ENCODE results near the gene CDCP2. TPM values are rescaled to one million over a fixed set of nuclear protein-coding genes. Genes with fewer than 3 reads are reported as not detected.

The CDCP2 gene
- total RNA-seq, 1 experiment from 2014 or later: not detected

DNA sequence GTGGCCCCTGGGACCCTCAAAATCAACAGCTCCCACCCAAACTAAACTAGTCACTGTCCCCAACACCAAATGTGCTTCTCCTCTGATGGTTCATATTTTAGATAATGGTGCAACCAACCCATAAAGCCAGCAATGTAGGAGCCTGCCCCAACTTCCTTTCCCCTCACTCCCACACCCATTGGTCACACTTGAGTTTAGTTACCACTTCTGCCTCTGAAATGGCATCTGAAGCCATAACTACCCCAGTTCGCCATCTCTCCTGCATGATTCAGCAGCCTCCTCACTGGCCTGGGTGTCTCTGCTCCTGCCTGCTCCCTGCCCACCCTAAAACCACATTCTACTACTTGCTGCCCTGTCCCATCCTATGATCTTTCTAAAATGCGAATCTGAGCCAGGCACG, 3.4 kb upstream of the CDCP2 start:
- H3K27me3 ChIP-seq (ENCODE audit: low read length): no peaks in the 10 kb centered on the region
- H3F3A ChIP-seq (ENCODE audit: low read length, unreplicated experiment): no peaks in the 10 kb centered on the region
- no peak overlapping the region for H3K4me3 ChIP-seq (ENCODE audit: low read length)
- H3K9me3 ChIP-seq (ENCODE audit: low read length): no peaks in the 10 kb centered on the region
- H3K9me2 ChIP-seq (replicated peaks; ENCODE audit: low read length): no peaks in the 10 kb centered on the region
- ATAC-seq: no peak
- no peak overlapping the region for H3K4me2 ChIP-seq (ENCODE audit: low read length)
- ChIA-PET POLR2A (ENCODE audit: unreplicated experiment) (no interaction called here), CTCF (no interaction called here)
- H3K4me1 ChIP-seq (ENCODE audit: insufficient read depth, low read length): peaks cover 12% of the 10 kb centered on the region
- no peaks in the 10 kb centered on the region for H4K20me1 ChIP-seq (ENCODE audit: low read length)
- no peaks in the 10 kb centered on the region for H3K79me2 ChIP-seq (ENCODE audit: low read length)
- no TSS peak for BruUV-seq (replicated peaks)
- DNase-seq: no peak
- H3K9ac ChIP-seq (ENCODE audit: low read length): no peak overlapping the region
- no peak overlapping the region for H2AFZ ChIP-seq (ENCODE audit: low read length)
- H3K27ac ChIP-seq (ENCODE audit: low read length): no peak overlapping the region
- intact Hi-C loops (cut with micrococcal nuclease): no loop called here
- no peak for TF ChIP-seq EZH2 (IDR thresholded peaks at IDR 0.05; ENCODE audit: low read length, unreplicated experiment)
- TF ChIP-seq, protein P1, sequence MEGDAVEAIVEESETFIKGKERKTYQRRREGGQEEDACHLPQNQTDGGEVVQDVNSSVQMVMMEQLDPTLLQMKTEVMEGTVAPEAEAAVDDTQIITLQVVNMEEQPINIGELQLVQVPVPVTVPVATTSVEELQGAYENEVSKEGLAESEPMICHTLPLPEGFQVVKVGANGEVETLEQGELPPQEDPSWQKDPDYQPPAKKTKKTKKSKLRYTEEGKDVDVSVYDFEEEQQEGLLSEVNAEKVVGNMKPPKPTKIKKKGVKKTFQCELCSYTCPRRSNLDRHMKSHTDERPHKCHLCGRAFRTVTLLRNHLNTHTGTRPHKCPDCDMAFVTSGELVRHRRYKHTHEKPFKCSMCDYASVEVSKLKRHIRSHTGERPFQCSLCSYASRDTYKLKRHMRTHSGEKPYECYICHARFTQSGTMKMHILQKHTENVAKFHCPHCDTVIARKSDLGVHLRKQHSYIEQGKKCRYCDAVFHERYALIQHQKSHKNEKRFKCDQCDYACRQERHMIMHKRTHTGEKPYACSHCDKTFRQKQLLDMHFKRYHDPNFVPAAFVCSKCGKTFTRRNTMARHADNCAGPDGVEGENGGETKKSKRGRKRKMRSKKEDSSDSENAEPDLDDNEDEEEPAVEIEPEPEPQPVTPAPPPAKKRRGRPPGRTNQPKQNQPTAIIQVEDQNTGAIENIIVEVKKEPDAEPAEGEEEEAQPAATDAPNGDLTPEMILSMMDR (conservative IDR thresholded peaks at IDR 0.05; ENCODE audit: low read depth, low read length): no peak
- TF ChIP-seq EZH2phosphoT487 (IDR thresholded peaks at IDR 0.05; ENCODE audit: borderline replicate concordance, low read length): no peak
- no peaks in the 10 kb centered on the region for H3K36me3 ChIP-seq (ENCODE audit: low read depth, low read length)

DNA sequence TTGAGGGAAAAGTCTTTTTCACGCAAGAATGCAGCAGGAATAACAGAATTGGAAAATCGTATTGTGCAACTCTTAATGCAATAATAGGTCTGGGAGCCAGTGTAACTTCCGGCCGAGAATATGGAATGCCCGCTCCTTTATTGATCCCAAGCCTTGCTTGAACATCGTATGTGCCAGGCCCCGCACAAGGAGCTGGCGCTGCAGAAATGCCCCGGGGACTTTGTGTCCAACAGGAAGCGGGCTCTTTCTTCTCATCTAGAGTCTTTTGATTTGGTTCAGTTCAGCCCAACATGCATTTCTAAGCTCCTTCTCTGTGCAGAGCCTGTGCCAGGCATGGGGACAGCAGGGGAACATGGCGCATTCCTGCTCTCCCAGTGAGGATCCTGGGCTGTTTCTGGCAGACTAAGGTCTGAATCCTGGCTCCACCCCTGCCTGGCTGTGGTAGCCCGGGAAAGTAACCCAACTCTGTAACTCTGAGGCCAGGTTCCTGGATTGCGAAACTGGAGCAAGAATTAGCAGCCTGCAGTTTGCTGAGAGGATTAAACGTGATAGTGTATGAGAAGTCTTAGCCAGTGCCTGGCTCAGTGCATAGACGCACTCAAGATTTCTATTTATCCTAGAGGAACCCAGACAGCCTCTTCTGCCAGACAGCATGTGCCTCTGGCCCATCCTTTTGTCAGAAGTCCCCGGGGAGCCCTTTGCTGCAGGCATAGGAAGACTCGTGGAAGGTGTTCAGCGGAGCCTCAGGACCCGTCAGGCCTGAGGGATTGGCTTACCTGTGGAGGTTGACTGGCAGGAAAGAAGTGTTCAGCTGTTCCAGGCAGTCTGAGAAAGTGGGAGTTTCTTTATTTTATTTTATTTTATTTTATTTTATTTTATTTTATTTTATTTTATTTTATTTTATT, 987 bp upstream of the CDCP2 start:
- H3K9ac ChIP-seq (ENCODE audit: low read length): no peak overlapping the region
- H3K4me3 ChIP-seq (ENCODE audit: low read length): no peak overlapping the region
- intact Hi-C loops (cut with micrococcal nuclease): no loop called here
- H4K20me1 ChIP-seq (ENCODE audit: low read length): no peaks in the 10 kb centered on the region
- H3F3A ChIP-seq (ENCODE audit: low read length, unreplicated experiment): no peaks in the 10 kb centered on the region
- no peaks in the 10 kb centered on the region for H3K9me2 ChIP-seq (replicated peaks; ENCODE audit: low read length)
- no peaks in the 10 kb centered on the region for H3K36me3 ChIP-seq (ENCODE audit: low read depth, low read length)
- H3K27me3 ChIP-seq (ENCODE audit: low read length): no peaks in the 10 kb centered on the region
- no TSS peak for BruUV-seq (replicated peaks)
- peaks cover 12% of the 10 kb centered on the region for H3K4me1 ChIP-seq (ENCODE audit: insufficient read depth, low read length)
- ChIA-PET POLR2A (ENCODE audit: unreplicated experiment) (no interaction called here), CTCF (no interaction called here)
- TF ChIP-seq, protein P1 (conservative IDR thresholded peaks at IDR 0.05; ENCODE audit: low read depth, low read length): no peak
- TF ChIP-seq EZH2phosphoT487 (IDR thresholded peaks at IDR 0.05; ENCODE audit: borderline replicate concordance, low read length) (no peak), EZH2 (IDR thresholded peaks at IDR 0.05; ENCODE audit: low read length, unreplicated experiment) (no peak)
- no peaks in the 10 kb centered on the region for H3K9me3 ChIP-seq (ENCODE audit: low read length)
- H3K79me2 ChIP-seq (ENCODE audit: low read length): no peaks in the 10 kb centered on the region
- H3K4me2 ChIP-seq (ENCODE audit: low read length): no peak overlapping the region
- H2AFZ ChIP-seq (ENCODE audit: low read length): 0 out of 2 replicates have a peak overlapping the region, but pooled peaks have one; percentile 28
- ATAC-seq: no peak; the same call in 1 of the 2 replicates
- DNase-seq: peak; percentile 63
- H3K27ac ChIP-seq (ENCODE audit: low read length): no peak overlapping the region

DNA sequence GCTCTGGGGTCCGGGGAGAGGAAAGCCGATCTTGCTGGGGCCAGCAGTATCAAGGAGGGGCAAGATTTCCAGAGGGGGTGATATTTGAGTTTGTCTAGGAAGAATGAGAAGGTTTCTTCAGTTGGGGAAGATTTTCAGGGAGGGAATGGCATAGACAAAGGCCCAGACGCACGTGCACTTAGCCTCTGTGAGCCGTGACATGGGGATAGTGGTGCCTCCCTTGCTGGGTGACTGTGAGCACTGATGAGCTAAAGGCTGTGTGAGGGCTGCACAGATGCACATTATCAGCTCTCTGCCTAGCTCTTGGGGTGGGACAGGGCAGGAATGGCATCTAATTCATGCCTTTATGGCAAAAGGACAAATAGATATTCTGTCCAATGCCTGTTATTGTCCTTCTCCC, 1.8 kb downstream of the CDCP2 start:
- ChIA-PET POLR2A (ENCODE audit: unreplicated experiment) (no interaction called here), CTCF (no interaction called here)
- H3K4me2 ChIP-seq (ENCODE audit: low read length): no peak overlapping the region

More for the DNA sequence above, 1.8 kb downstream of the CDCP2 start:
- Histone ChIP-seq H3K27me3 (ENCODE audit: low read length) (no peaks in the 10 kb centered on the region), H3K9me3 (ENCODE audit: low read length) (no peaks in the 10 kb centered on the region), H3K79me2 (ENCODE audit: low read length) (no peaks in the 10 kb centered on the region), H4K20me1 (ENCODE audit: low read length) (no peaks in the 10 kb centered on the region), H3K27ac (ENCODE audit: low read length) (no peak overlapping the region), H3K4me1 (ENCODE audit: insufficient read depth, low read length) (no peaks in the 10 kb centered on the region; the same call in 1 of the 2 replicates), H3K36me3 (ENCODE audit: low read depth, low read length) (no peaks in the 10 kb centered on the region), H2AFZ (ENCODE audit: low read length) (no peak overlapping the region), H3F3A (ENCODE audit: low read length, unreplicated experiment) (no peaks in the 10 kb centered on the region), H3K9ac (ENCODE audit: low read length) (no peak overlapping the region), H3K4me3 (ENCODE audit: low read length) (no peak overlapping the region), H3K9me2 (replicated peaks; ENCODE audit: low read length) (no peaks in the 10 kb centered on the region)
- intact Hi-C loops (cut with micrococcal nuclease): no loop called here
- ATAC-seq: no peak
- no TSS peak for BruUV-seq (replicated peaks)
- DNase-seq: no peak
- no peak for TF ChIP-seq EZH2 (IDR thresholded peaks at IDR 0.05; ENCODE audit: low read length, unreplicated experiment)
- TF ChIP-seq, protein P1 (conservative IDR thresholded peaks at IDR 0.05; ENCODE audit: low read depth, low read length): no peak
- TF ChIP-seq EZH2phosphoT487 (IDR thresholded peaks at IDR 0.05; ENCODE audit: borderline replicate concordance, low read length): no peak

Measured in PC-3 (cell line).